Spleen (tissue), 3 donors: ENCODE measurements around the gene FABP3.

Source experiments
- POLR2A ChIP-seq, 3 donors: fragments of 450-650 bp; IDR thresholded peaks; one replicate each; pipeline ENCODE4 v1.5.1; 2017; ENCODE audit warnings: antibody characterized with exemption in 3 of 3, mild to moderate bottlenecking in 1 of 3
- POLR2AphosphoS5 ChIP-seq, 3 donors: sonication (generic); formaldehyde crosslinking; IDR thresholded peaks; one replicate each; pipeline ENCODE4 v1.5.1; 2017; ENCODE audit warnings: antibody characterized with exemption in 3 of 3

GRCh38 chr1:31324093-31324492 lies 48.8 kb downstream of the FABP3 start:
- TF ChIP-seq POLR2A (IDR thresholded peaks at IDR 0.05) (no peak), POLR2AphosphoS5 (IDR thresholded peaks at IDR 0.05) (no peak)
